B cell (primary cell): ENCODE data around the gene TBC1D30.

Source experiments
- EZH2 ChIP-seq: IDR thresholded peaks from 2 replicates; pipeline ENCODE4 v1.6.1; 2012; ENCODE audit warnings: borderline replicate concordance, low read depth, mild to moderate bottlenecking, moderate library complexity, low read length; ENCODE audit not compliant: insufficient read depth, poor library complexity, severe bottlenecking
- TF ChIP-seq, protein P1 (sequence below): fragments of 200-600 bp; IDR thresholded peaks from one replicate; pipeline ENCODE4 v1.8.0; 2022; ENCODE audit warnings: antibody characterized with exemption, mild to moderate bottlenecking

DNA sequence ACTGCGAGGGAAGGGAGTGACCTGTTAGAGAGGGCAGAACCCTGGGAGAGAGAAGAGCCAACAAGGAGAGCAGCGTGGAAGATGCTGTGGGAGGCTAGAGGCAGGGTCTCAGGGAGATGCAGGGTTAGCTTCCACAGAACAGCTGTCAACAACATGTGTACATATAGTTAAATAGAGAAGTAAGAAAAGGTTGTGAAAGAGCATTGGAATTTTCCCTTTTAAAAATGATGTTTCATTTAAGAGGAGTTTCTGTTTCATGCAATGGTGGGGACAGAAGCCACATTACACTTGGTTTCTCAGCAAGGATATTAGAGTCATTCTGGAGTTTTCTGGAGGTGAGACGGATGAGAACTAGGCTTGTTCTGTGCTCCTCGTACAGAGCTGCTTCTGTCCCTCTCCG is 23.8 kb upstream of the TBC1D30 start:
- TF ChIP-seq, protein P1, sequence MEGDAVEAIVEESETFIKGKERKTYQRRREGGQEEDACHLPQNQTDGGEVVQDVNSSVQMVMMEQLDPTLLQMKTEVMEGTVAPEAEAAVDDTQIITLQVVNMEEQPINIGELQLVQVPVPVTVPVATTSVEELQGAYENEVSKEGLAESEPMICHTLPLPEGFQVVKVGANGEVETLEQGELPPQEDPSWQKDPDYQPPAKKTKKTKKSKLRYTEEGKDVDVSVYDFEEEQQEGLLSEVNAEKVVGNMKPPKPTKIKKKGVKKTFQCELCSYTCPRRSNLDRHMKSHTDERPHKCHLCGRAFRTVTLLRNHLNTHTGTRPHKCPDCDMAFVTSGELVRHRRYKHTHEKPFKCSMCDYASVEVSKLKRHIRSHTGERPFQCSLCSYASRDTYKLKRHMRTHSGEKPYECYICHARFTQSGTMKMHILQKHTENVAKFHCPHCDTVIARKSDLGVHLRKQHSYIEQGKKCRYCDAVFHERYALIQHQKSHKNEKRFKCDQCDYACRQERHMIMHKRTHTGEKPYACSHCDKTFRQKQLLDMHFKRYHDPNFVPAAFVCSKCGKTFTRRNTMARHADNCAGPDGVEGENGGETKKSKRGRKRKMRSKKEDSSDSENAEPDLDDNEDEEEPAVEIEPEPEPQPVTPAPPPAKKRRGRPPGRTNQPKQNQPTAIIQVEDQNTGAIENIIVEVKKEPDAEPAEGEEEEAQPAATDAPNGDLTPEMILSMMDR: no peak
- no peak for TF ChIP-seq EZH2
